NCI-H748 (cell line): Measurements from ENCODE around the gene ACSL6.

Source experiments
- DNase-seq: peaks from one replicate; lab custom pipeline; 2025; ENCODE audit not compliant: unreplicated experiment; lab: John Stamatoyannopoulos, UW

The ACSL6 gene, protein sequence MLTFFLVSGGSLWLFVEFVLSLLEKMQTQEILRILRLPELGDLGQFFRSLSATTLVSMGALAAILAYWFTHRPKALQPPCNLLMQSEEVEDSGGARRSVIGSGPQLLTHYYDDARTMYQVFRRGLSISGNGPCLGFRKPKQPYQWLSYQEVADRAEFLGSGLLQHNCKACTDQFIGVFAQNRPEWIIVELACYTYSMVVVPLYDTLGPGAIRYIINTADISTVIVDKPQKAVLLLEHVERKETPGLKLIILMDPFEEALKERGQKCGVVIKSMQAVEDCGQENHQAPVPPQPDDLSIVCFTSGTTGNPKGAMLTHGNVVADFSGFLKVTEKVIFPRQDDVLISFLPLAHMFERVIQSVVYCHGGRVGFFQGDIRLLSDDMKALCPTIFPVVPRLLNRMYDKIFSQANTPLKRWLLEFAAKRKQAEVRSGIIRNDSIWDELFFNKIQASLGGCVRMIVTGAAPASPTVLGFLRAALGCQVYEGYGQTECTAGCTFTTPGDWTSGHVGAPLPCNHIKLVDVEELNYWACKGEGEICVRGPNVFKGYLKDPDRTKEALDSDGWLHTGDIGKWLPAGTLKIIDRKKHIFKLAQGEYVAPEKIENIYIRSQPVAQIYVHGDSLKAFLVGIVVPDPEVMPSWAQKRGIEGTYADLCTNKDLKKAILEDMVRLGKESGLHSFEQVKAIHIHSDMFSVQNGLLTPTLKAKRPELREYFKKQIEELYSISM

GRCh38 chr5:132011622-132012343 lies at the start of gene ACSL6:
ACSL6 (minus strand) TSS chr5:132011658; CDS start chr5:132011553, 105 bp downstream.
- DNase-seq = peak; percentile 55

DNA sequence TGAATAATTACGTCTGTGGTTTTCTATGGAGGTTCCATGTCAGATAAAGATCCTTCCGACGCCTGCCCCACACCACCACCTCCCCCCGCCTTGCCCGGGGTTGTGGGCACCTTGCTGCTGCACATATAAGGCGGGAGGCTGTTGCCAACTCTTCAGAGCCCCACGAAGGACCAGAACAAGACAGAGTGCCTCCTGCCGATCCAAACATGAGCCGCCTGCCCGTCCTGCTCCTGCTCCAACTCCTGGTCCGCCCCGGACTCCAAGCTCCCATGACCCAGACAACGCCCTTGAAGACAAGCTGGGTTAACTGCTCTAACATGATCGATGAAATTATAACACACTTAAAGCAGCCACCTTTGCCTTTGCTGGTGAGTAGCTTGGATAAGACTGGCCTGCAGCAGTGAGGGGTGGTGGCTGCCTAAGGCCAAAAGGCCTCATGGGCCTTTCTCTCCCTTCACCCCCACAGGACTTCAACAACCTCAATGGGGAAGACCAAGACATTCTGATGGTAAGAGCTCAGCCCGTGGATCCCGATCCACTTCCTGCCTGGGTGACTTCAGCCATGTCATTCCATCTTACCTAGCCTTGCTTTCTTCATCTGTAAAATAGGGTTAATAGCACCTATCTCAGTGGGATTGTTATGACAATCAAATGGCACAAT lies 49.2 kb upstream of the ACSL6 start, which contains the start of gene IL3:
TSS of gene IL3 (plus strand) at position 155 of the 661 bp plus-strand sequence. CDS start at position 207, 52 bp downstream.
- no peak for DNase-seq

GRCh38 chr5:132059696-132060500 lies 48.4 kb upstream of the ACSL6 start:
- DNase-seq = no peak

GRCh38 chr5:132059043-132059695 lies 47.7 kb upstream of the ACSL6 start:
- no peak for DNase-seq

DNA sequence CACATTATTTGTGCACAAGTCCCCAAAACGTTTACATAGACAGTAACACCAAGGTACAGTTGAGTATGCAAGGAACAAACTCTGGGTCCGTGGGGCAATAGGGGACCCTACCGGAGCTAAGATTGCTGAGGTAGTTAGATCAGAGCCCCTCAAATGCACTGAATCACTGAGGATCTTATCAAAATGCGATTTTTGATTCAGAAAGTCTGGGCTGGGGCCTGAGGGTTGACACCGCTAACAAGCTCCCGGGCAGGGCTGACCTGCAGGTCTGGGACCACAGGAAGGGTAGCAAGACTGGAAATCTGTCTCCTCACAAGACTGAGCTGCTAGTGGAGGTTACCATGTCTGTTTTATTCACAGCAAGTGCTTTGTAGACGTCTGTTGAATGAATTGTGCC lies 47.2 kb upstream of the ACSL6 start:
- no peak for DNase-seq

GRCh38 chr5:132057498-132058255 lies 46.2 kb upstream of the ACSL6 start:
- DNase-seq = no peak

DNA sequence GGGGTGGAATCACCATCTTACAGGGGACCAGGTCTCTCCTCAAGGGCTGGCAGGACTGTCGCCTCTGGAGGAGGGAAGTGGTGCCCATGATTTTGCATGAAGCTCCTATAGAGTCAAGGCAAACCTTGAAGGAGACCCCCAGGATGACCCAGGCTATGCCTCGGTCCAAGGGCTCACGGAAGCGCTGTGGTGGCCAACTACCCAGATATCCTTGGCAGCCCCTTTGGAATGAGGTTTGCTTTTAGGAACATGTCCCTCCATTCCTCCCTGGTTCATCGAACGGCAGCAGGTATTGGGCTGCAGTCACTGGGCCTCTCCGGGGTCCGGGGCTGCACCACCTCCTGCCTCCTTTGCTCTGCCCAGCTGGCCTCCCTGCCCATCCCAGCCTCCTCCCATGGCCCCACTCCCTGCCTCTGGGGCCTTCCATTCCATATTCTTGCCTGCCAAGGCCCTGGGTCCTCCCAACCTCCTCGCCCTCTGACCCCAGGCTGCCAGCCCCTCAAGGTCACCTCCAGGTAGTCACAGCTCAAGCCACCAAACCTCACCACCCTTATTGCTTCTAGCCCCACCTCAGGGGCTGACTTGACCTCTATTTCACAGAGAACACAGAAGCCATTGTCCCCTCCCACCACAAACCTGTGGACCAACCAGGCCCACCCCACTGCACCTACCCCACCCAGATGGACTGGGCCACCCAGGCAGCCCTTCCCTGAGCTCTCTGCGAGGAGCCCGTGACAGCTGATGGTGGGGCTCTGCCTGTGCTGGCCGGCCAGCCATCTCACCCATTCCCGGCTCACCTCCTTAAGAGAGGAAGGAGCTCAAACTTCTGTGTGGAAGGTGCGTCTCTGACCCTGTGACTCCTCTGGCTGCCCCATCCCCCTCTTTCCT lies 45.4 kb upstream of the ACSL6 start:
- DNase-seq = no peak

GRCh38 chr5:132055808-132056609 lies 44.6 kb upstream of the ACSL6 start:
- no peak for DNase-seq

DNA sequence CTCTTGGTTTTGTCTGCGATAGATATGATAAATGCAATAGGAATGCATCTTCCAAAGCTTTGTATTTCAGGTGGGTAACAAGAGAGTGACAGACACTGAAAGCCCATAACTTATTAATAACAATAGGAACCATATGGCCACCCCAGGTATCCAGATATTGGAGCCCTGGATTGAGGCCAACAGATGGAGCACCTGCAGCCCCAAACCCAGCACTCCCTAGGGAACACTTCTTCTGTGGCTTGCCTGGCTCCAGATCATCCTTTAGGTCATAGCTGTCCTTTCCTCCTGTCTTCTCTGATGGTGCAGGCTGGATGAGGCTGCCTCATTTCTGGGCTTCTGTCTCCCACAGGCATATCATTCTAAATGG lies 44.0 kb upstream of the ACSL6 start:
- no peak for DNase-seq

GRCh38 chr5:132054697-132055440 lies 43.4 kb upstream of the ACSL6 start:
- DNase-seq = no peak

GRCh38 chr5:132054031-132054696 lies 42.7 kb upstream of the ACSL6 start:
- no peak for DNase-seq

DNA sequence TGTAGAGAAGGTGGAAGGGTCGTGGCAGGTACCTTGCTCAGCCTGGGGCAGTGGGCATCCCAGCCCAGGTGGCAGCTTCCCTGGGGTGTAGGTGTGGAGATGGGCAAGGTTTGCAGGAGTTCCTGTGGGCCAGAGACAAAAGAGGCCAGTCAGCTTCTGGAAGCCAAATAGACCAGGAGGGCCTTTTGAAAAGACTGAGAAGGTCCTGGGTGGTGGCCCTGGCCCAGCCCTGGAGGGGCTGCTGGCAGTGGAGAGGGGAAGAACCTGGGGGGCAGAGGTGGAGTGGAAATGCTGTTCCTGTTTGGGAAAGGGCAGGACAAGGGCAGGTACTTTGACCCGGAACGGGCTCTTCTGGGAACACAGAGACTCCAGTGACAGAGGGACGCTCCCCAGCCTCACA lies 42.0 kb upstream of the ACSL6 start:
- DNase-seq = no peak

DNA sequence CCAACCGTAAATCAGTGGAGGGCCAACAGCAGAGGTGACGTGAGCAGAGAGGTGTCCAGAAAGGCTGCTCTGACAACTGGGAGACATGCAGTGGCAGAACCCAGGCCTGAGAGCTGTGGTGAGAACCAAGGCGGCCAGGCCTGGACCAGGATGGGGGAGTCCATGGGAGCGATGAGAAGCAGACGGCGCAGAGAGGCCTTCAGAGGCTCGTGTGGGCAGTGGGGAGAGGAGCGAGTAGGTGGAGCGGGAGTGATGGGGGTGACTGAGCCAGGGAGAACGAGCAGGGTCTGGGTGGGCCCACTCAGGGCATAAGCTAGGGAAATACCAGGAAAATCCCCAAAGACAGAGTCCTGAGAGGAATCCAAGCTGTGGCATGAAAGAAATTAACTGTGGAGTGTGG lies 41.1 kb upstream of the ACSL6 start:
- no peak for DNase-seq

DNA sequence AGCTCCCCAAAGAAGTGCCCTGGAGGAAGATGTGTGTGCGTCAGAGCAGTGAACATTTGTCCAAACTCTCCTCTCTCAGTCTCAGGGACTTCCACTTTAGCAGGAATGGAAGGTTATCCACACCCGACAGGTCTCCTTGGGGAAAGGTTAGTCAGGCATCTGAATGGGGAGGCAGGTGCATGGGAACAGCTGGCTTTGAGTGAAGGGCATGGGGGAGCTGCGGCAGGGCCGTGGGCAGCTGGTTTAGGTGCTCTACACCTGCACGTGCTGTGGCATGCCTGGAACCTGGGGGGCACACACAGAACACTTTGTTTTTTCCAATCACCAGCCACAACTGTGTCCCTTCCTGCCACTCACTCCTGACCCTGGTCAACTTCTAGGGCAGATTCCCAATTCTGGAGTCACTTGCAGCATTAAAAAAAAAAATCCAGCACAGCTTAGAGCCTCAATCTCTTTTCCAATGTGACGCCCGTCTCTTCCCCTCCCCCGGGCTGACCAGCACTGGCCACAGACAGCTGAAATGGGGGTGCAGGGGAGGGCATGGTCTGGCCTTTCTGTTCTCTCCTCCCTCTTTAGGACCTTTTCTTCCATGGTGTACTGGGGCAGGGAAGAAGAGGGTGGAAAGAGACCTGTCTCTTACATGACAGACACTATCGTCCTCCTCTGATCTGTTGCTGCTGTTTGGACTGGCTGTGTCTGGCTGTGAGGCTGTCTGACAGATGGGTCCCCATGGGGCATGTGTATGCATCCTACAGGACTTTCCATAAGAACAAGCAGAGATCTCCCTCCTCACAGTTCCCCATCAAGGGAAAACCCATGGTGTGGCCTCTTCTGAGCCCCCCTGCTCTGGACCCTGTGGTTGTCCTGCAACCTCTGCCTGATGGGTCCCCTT lies 39.4 kb upstream of the ACSL6 start:
- DNase-seq = no peak

GRCh38 chr5:132050136-132050535 lies 38.7 kb upstream of the ACSL6 start:
- DNase-seq = no peak
